ENCODE data around the gene ADGRB2.

Gene ADGRB2

GRCh38 chr1:31732343-31732742 lies 31.8 kb downstream of the ADGRB2 start:
- Histone ChIP-seq H3K27ac (ENCODE audit: low read depth, low read length) (no peak overlapping the region), H3F3A (ENCODE audit: insufficient read depth) (no peaks in the 10 kb centered on the region), H3K9me2 (replicated peaks; ENCODE audit: insufficient read depth, low read length) (no peaks in the 10 kb centered on the region), H3K27me3 (ENCODE audit: low read length) (no peaks in the 10 kb centered on the region), H3K9me3 (ENCODE audit: insufficient read depth, low read length) (no peaks in the 10 kb centered on the region), H3K36me3 (ENCODE audit: low read length) (no peaks in the 10 kb centered on the region), H2AFZ (ENCODE audit: low read depth, low read length, severe bottlenecking) (no peak overlapping the region), H3K4me2 (ENCODE audit: low read depth, low read length, poor library complexity, severe bottlenecking) (no peak overlapping the region), H3K4me3 (ENCODE audit: insufficient read depth, low read length, poor library complexity, severe bottlenecking) (no peak overlapping the region), H3K79me2 (ENCODE audit: insufficient read depth, low read length) (no peaks in the 10 kb centered on the region), H3K9ac (ENCODE audit: low read length) (no peak overlapping the region), H4K20me1 (ENCODE audit: low read depth, low read length) (no peaks in the 10 kb centered on the region)
- TF ChIP-seq EZH2phosphoT487 (conservative IDR thresholded peaks at IDR 0.05; ENCODE audit: low read length) (no peak), CTCF (IDR thresholded peaks at IDR 0.05; ENCODE audit: insufficient read depth, low read length, poor library complexity, severe bottlenecking) (no peak)

GRCh38 chr1:31731049-31731565 lies 33.0 kb downstream of the ADGRB2 start:
- Histone ChIP-seq H3K9me2 (replicated peaks; ENCODE audit: insufficient read depth, low read length) (no peaks in the 10 kb centered on the region), H3K27ac (ENCODE audit: low read depth, low read length) (no peak overlapping the region), H3K27me3 (ENCODE audit: low read length) (no peaks in the 10 kb centered on the region), H3K9me3 (ENCODE audit: insufficient read depth, low read length) (no peaks in the 10 kb centered on the region), H3K9ac (ENCODE audit: low read length) (no peak overlapping the region), H3K4me3 (ENCODE audit: insufficient read depth, low read length, poor library complexity, severe bottlenecking) (no peak overlapping the region), H3K36me3 (ENCODE audit: low read length) (no peaks in the 10 kb centered on the region), H2AFZ (ENCODE audit: low read depth, low read length, severe bottlenecking) (no peak overlapping the region), H3F3A (ENCODE audit: insufficient read depth) (no peaks in the 10 kb centered on the region), H4K20me1 (ENCODE audit: low read depth, low read length) (no peaks in the 10 kb centered on the region), H3K4me2 (ENCODE audit: low read depth, low read length, poor library complexity, severe bottlenecking) (no peak overlapping the region), H3K79me2 (ENCODE audit: insufficient read depth, low read length) (no peaks in the 10 kb centered on the region)
- TF ChIP-seq CTCF (IDR thresholded peaks at IDR 0.05; ENCODE audit: insufficient read depth, low read length, poor library complexity, severe bottlenecking) (no peak), EZH2phosphoT487 (conservative IDR thresholded peaks at IDR 0.05; ENCODE audit: low read length) (no peak)

- Histone ChIP-seq H4K20me1 (ENCODE audit: low read depth, low read length) (no peaks in the 10 kb centered on the region), H3K27ac (ENCODE audit: low read depth, low read length) (no peak overlapping the region), H3K4me2 (ENCODE audit: low read depth, low read length, poor library complexity, severe bottlenecking) (no peak overlapping the region), H3K27me3 (ENCODE audit: low read length) (no peaks in the 10 kb centered on the region), H3K4me3 (ENCODE audit: insufficient read depth, low read length, poor library complexity, severe bottlenecking) (no peak overlapping the region), H3K36me3 (ENCODE audit: low read length) (no peaks in the 10 kb centered on the region), H3K9me3 (ENCODE audit: insufficient read depth, low read length) (no peaks in the 10 kb centered on the region), H3K79me2 (ENCODE audit: insufficient read depth, low read length) (no peaks in the 10 kb centered on the region), H3F3A (ENCODE audit: insufficient read depth) (no peaks in the 10 kb centered on the region), H2AFZ (ENCODE audit: low read depth, low read length, severe bottlenecking) (no peak overlapping the region), H3K9ac (ENCODE audit: low read length) (no peak overlapping the region), H3K9me2 (replicated peaks; ENCODE audit: insufficient read depth, low read length) (no peaks in the 10 kb centered on the region)
- no peak for TF ChIP-seq EZH2phosphoT487 (conservative IDR thresholded peaks at IDR 0.05; ENCODE audit: low read length)
- no peak for TF ChIP-seq CTCF (IDR thresholded peaks at IDR 0.05; ENCODE audit: insufficient read depth, low read length, poor library complexity, severe bottlenecking)
Measured at GRCh38 chr1:31730336-31731048, 33.6 kb downstream of the ADGRB2 start.
